RWPE2 (cell line): ENCODE measurements around the gene ATP2B3.
A peak's percentile ranks its signal among the peaks of the same experiment; 100 is the strongest.

Experiments used
- ATAC-seq: fragments of 200-7000 bp; cut with Tn5 transposase; 3 replicates; pipeline ENCODE4 v1.9.1; 2021; ENCODE audit warnings: low read depth
- DNase-seq: peaks from one replicate; pipeline ENCODE4 v3.0.0-alpha.2; 2020; ENCODE audit warnings: low spot score
- H3K27ac ChIP-seq: fragments of 450-650 bp; 2 replicates; pipeline ENCODE4 v1.5.1; 2017; ENCODE audit warnings: mild to moderate bottlenecking; ENCODE audit not compliant: poor library complexity, severe bottlenecking
- H3K27me3 ChIP-seq: fragments of 250-450 bp; sonication (Bioruptor Pico); 2 replicates; pipeline ENCODE4 v1.5.1; 2021; ENCODE audit warnings: mild to moderate bottlenecking, moderate library complexity; ENCODE audit not compliant: insufficient read depth, poor library complexity, severe bottlenecking
- H3K36me3 ChIP-seq: fragments of 250-450 bp; sonication (Bioruptor Pico); 2 replicates; pipeline ENCODE4 v1.5.1; 2020; ENCODE audit warnings: low read depth, mild to moderate bottlenecking, moderate library complexity
- H3K4me1 ChIP-seq: fragments of 250-450 bp; sonication (Bioruptor Pico); 2 replicates; pipeline ENCODE4 v1.5.1; 2021; ENCODE audit warnings: mild to moderate bottlenecking, moderate library complexity; ENCODE audit not compliant: insufficient read depth, poor library complexity, severe bottlenecking
- H3K4me3 ChIP-seq: fragments of 250-450 bp; sonication (Bioruptor Pico); 2 replicates; pipeline ENCODE4 v1.5.1; 2021; ENCODE audit warnings: mild to moderate bottlenecking, moderate library complexity; ENCODE audit not compliant: severe bottlenecking
- H3K9me3 ChIP-seq: fragments of 250-450 bp; sonication (Bioruptor Pico); 2 replicates; pipeline ENCODE4 v1.5.1; 2021; ENCODE audit warnings: mild to moderate bottlenecking, moderate library complexity; ENCODE audit not compliant: severe bottlenecking
- CTCF ChIP-seq: fragments of 450-650 bp; IDR thresholded peaks from one replicate; pipeline ENCODE4 v1.5.1; 2017; ENCODE audit warnings: mild to moderate bottlenecking, moderate library complexity; ENCODE audit not compliant: poor library complexity, severe bottlenecking

ATP2B3 gene

GRCh38 chrX:153595387-153595786 lies 77.9 kb downstream of the ATP2B3 start:
- Histone ChIP-seq H3K4me1 (no peaks in the 10 kb centered on the region), H3K27ac (no peak overlapping the region), H3K27me3 (no peaks in the 10 kb centered on the region), H3K9me3 (no peaks in the 10 kb centered on the region), H3K36me3 (no peaks in the 10 kb centered on the region; the same call in 1 of the 2 replicates), H3K4me3 (no peak overlapping the region)
- no peak for DNase-seq
- ATAC-seq: no peak
- no peak for TF ChIP-seq CTCF

GRCh38 chrX:153595859-153596857 lies 78.7 kb downstream of the ATP2B3 start:
- Histone ChIP-seq H3K4me3 (no peak overlapping the region), H3K27me3 (no peaks in the 10 kb centered on the region), H3K36me3 (no peaks in the 10 kb centered on the region; the same call in 1 of the 2 replicates)

GRCh38 chrX:153596981-153597750 lies 79.7 kb downstream of the ATP2B3 start:
- no peaks in the 10 kb centered on the region for H3K27me3 ChIP-seq
- no peak for TF ChIP-seq CTCF
- H3K4me3 ChIP-seq: no peak overlapping the region
- DNase-seq (no peak), ATAC-seq (no peak)
- no peaks in the 10 kb centered on the region; the same call in 1 of the 2 replicates for H3K36me3 ChIP-seq
- H3K9me3 ChIP-seq: no peaks in the 10 kb centered on the region
- no peaks in the 10 kb centered on the region for H3K4me1 ChIP-seq
- no peak overlapping the region for H3K27ac ChIP-seq

More at GRCh38 chrX:153595859-153596857, 78.7 kb downstream of the ATP2B3 start:
- no peak for TF ChIP-seq CTCF
- ATAC-seq (no peak), DNase-seq (no peak)
- Histone ChIP-seq H3K4me1 (no peaks in the 10 kb centered on the region), H3K9me3 (no peaks in the 10 kb centered on the region), H3K27ac (no peak overlapping the region)

- no peak for DNase-seq
Observed at GRCh38 chrX:153598541-153599191, 81.2 kb downstream of the ATP2B3 start, which contains the start of gene CCNQ. Gene CCNQ, minus strand, starts transcription at chrX:153599139. Its CDS starts 66 bp downstream, at chrX:153599073.

More at GRCh38 chrX:153598541-153599191, 81.2 kb downstream of the ATP2B3 start, which contains the start of gene CCNQ:
- TF ChIP-seq CTCF: no peak
- Histone ChIP-seq H3K36me3 (no peaks in the 10 kb centered on the region; the same call in 1 of the 2 replicates), H3K27me3 (no peaks in the 10 kb centered on the region), H3K9me3 (no peaks in the 10 kb centered on the region), H3K4me1 (no peaks in the 10 kb centered on the region), H3K27ac (peak within 1 kb of the TSS; percentile 33), H3K4me3 (peak within 1 kb of the TSS; percentile 51)
- ATAC-seq: peak; percentile 58
